ENCODE results near the gene CHPF. TPM values are rescaled to one million over a fixed set of nuclear protein-coding genes. Genes with fewer than 3 reads are reported as not detected.
A peak's percentile ranks its signal among the peaks of the same experiment; 100 is the strongest.

CHPF gene
- total RNA-seq, 1 experiment from 2014 or later, result 87.3 TPM

DNA sequence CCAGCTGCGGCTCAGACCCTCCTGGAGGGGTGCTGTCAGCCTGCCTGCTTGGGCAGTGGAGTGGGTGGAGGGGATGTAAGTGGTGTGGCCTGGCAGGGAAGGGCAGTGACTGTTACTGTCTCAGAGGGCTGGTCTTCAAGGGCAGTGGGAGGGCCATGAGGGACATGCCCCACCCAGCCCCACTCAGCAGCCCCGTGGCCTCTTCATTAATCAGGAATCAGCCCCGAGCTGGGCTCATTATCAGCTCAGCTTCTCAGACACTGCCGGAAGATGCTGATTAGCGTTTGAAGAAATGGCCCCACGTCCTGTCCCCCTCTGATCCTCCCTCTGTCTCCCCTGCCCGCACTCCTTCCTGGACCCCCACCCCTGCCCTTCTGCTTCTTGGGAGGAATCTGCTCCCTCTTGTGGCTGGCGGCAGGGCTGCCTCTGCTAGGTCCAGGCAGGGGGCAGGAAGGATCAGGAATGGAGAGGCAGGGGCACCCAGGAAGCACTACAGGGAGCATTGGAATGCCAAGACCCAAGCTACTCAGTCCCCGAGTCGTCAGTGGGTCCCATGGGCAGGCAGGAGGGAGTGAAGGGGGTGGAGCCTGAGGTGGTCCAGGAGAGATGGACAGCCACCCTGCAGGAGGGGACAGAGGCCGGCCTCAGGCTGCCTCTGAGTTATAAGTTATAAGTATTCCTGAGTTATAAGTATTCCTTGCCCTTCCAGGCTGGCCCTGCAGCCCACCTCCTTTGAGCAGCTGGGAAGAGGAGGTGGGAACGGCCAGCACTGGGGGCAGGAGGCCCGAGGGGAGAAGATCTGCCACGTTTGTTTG lies 22.3 kb downstream of the CHPF start:
- DNase-seq (ENCODE audit: low spot score), result peak; percentile 58
- in situ Hi-C loops (cut with HindIII; ENCODE audit: low sequenced_read_pairs), result no loop called here

DNA sequence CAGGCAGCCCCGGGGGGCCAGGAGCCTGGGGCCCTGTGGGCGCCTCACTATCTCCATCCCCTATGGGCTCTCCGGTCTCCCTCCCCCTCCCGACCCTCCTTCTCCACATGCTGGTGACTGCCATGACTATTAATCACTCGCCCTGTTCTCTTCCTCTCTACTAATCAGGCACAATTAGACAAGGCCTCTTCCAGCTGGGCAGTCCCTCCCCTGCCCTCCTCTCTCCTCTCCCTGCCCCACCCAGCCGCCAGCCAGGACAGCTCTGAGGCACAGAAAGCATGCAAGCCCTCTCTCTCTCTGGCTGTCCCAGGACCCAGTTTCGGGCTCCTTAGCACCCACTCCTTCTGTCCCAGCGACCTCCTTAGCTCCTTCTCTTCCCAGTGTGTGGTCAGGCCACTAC lies 23.5 kb downstream of the CHPF start:
- DNase-seq (ENCODE audit: low spot score), result no peak

GRCh38 chr2:219519526-219519916 lies 24.1 kb downstream of the CHPF start:
- DNase-seq (ENCODE audit: low spot score), result no peak
- in situ Hi-C loops (cut with HindIII; ENCODE audit: low sequenced_read_pairs), result no loop called here

More for the DNA sequence above, 23.5 kb downstream of the CHPF start:
- in situ Hi-C loops (cut with HindIII; ENCODE audit: low sequenced_read_pairs), result no loop called here

DNA sequence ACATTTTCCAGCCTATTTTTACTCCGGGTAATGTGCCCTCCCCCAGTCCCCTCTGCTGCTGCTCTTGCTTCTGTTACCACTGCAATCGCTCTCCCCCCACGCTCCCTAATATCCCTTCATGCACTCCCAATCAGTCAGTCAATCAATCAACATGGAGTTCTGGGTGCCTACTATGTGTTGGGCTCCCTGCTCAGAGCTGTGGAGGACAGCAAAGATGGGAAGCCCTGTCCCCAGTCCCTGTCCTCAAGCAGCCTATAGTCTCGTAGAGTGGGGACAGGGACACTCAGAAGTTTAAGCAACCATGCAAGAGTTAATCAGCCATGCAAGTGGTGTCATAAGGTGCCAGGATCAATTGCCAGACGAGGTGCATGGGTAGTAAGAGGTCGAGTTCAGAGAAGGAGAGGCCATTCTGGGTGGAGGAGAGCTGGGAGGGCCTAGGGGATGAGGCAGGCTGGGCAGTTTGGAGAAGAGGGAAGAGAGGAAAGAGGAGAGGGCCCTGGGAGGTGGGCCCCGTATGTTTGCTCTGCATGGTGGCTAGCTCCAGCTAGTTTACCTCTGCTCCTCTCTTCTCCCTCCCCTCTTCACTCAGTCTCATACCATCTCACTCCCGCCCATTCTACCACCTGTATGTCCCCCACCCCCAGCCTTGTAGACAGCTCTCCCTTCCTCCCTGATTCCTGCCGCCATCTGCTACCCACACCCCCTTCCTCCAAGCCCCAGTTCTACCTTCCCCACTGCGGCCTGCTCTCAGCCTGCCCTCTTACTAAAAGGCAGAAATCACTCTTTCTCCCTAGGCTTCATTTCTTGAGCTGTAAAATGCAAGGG lies 25.4 kb downstream of the CHPF start:
- in situ Hi-C loops (cut with HindIII; ENCODE audit: low sequenced_read_pairs), result no loop called here
- no peak for DNase-seq (ENCODE audit: low spot score)

- in situ Hi-C loops (cut with HindIII; ENCODE audit: low sequenced_read_pairs), result no loop called here
- no peak for DNase-seq (ENCODE audit: low spot score)
Measured at GRCh38 chr2:219516888-219517287, 26.7 kb downstream of the CHPF start.

GRCh38 chr2:219515874-219516629 lies 27.6 kb downstream of the CHPF start:
- in situ Hi-C loops (cut with HindIII; ENCODE audit: low sequenced_read_pairs), result no loop called here
- DNase-seq (ENCODE audit: low spot score), result no peak

DNA sequence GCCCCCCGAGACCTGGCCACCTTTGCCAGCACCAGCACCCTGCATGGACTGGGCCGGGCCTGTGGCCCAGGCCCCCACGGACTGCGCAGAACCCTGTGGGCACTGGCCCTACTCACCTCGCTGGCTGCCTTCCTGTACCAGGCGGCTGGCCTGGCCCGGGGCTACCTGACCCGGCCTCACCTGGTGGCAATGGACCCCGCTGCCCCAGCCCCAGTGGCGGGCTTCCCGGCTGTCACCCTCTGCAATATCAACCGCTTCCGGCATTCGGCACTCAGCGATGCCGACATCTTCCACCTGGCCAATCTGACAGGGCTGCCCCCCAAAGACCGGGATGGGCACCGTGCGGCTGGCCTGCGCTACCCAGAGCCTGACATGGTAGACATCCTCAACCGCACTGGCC lies 28.8 kb downstream of the CHPF start:
- in situ Hi-C loops (cut with HindIII; ENCODE audit: low sequenced_read_pairs), result no loop called here
- no peak for DNase-seq (ENCODE audit: low spot score)

GRCh38 chr2:219514196-219514761 lies 29.3 kb downstream of the CHPF start, which contains the start of gene ASIC4:
Gene ASIC4 (plus strand): TSS chr2:219514482. CDS start chr2:219514725, 243 bp downstream.
- in situ Hi-C loops (cut with HindIII; ENCODE audit: low sequenced_read_pairs), result no loop called here
- DNase-seq (ENCODE audit: low spot score), result no peak

GRCh38 chr2:219513787-219514186 lies 29.8 kb downstream of the CHPF start:
- in situ Hi-C loops (cut with HindIII; ENCODE audit: low sequenced_read_pairs), result no loop called here
- DNase-seq (ENCODE audit: low spot score), result no peak

- in situ Hi-C loops (cut with HindIII; ENCODE audit: low sequenced_read_pairs), result no loop called here
- no peak for DNase-seq (ENCODE audit: low spot score)
Measured at GRCh38 chr2:219512524-219513216, 30.9 kb downstream of the CHPF start.

GRCh38 chr2:219511547-219512325 lies 31.9 kb downstream of the CHPF start:
- DNase-seq (ENCODE audit: low spot score), result no peak
- in situ Hi-C loops (cut with HindIII; ENCODE audit: low sequenced_read_pairs), result no loop called here

GRCh38 chr2:219510512-219511135 lies 33.0 kb downstream of the CHPF start:
- DNase-seq (ENCODE audit: low spot score), result no peak
- in situ Hi-C loops (cut with HindIII; ENCODE audit: low sequenced_read_pairs), result no loop called here

GRCh38 chr2:219509780-219510511 lies 33.7 kb downstream of the CHPF start:
- peak; percentile 71 for DNase-seq (ENCODE audit: low spot score)
- in situ Hi-C loops (cut with HindIII; ENCODE audit: low sequenced_read_pairs), result no loop called here

DNA sequence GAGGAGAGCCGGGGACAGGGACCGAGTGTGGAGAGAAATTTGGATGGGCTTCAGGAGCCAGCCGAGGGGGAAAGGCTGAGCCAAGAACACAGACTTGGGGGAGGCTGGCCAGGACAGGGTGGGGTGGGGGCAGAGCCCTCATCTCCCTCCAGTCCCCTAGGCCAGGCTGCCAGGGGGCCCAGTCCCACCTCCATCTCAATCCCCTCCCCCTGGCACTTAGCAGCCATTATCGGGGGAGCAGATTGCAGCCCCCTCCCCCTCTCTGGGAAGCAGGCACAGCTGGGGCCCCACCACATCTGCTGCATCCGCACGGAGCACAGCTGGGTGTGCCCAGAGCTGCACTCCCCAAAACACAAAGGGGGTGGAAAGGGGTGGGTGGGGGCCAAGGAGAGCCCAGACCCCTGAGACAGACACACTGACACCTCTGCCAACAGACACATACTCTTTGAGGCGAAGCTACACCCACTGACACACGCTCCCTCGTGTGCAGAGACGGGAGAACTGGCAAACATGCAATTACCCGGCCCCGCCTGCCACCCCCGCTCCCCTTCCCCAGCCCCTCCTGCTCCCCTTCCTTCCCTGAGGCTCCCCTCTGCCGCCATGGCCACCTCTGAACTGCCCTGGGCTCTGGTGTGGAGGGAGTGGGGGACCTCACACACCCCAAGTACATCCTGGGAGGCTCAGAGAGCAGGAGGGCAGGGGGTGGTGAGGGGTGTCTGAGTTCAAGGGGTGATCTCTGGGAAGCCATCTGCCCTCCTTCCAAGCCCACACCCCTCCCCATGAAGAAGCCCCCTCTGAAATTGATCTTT lies 34.4 kb downstream of the CHPF start:
- DNase-seq (ENCODE audit: low spot score), result peak; percentile 73

GRCh38 chr2:219508444-219508734 lies 35.2 kb downstream of the CHPF start:
- DNase-seq (ENCODE audit: low spot score), result no peak
- in situ Hi-C loops (cut with HindIII; ENCODE audit: low sequenced_read_pairs), result no loop called here

More for the DNA sequence above, 34.4 kb downstream of the CHPF start:
- in situ Hi-C loops (cut with HindIII; ENCODE audit: low sequenced_read_pairs), result no loop called here

Data from G401 (cell line).